WTC11 (cell line): Measurements from ENCODE around the gene EMC9. TPM values are rescaled to one million over a fixed set of nuclear protein-coding genes. Genes with fewer than 3 reads are reported as not detected.

Experiments
- ATAC-seq: fragments of 200-7000 bp; cut with Tn5 transposase; 2 replicates; pipeline ENCODE4 v1.10.0; 2021; ENCODE audit warnings: mild to moderate bottlenecking, moderate library complexity
- CTCF ChIA-PET: fragments of 300-600 bp; sonication (Branson Sonifier 250); formaldehyde crosslinking; loops from one replicate; lab custom pipeline; 2021; ENCODE audit warnings: antibody characterized with exemption; lab: Charles Lee
- POLR2A ChIA-PET: fragments of 350-600 bp; sonication (Branson Sonifier 250); formaldehyde crosslinking; loops from one replicate; lab custom pipeline; 2021; ENCODE audit warnings: antibody characterized with exemption; lab: Charles Lee
- DNase-seq: peaks from one replicate; pipeline ENCODE4 v3.0.0; 2021; ENCODE audit warnings: low spot score
- H3K27ac Mint-ChIP-seq: 2 replicates; pipeline ENCODE4 v1.8.0; 2021; ENCODE audit warnings: mixed read lengths
- H3K27me3 Mint-ChIP-seq: 2 replicates; pipeline ENCODE4 v1.8.0; 2021; ENCODE audit warnings: low read depth, mild to moderate bottlenecking, moderate library complexity, mixed read lengths
- H3K36me3 Mint-ChIP-seq: 2 replicates; pipeline ENCODE4 v1.8.0; 2021; ENCODE audit warnings: mixed read lengths
- H3K4me1 Mint-ChIP-seq: 2 replicates; pipeline ENCODE4 v1.8.0; 2022; ENCODE audit warnings: mixed read lengths
- H3K4me3 Mint-ChIP-seq: 2 replicates; pipeline ENCODE4 v1.8.0; 2021; ENCODE audit warnings: mild to moderate bottlenecking, moderate library complexity, mixed read lengths
- H3K9me3 Mint-ChIP-seq: 2 replicates; pipeline ENCODE4 v1.8.0; 2021; ENCODE audit warnings: mixed read lengths
- E2F4 ChIP-seq: sonication (generic); formaldehyde crosslinking; IDR thresholded peaks from 2 replicates; pipeline ENCODE4 v1.8.1; 2022; ENCODE audit warnings: low read depth, mild to moderate bottlenecking, moderate library complexity, missing genetic modification reagents, borderline replicate concordance
- ELF4 ChIP-seq: sonication (generic); formaldehyde crosslinking; IDR thresholded peaks from 2 replicates; pipeline ENCODE4 v1.8.1; 2022; ENCODE audit warnings: low read depth, mild to moderate bottlenecking, moderate library complexity, missing genetic modification reagents
- JUN ChIP-seq: sonication (generic); formaldehyde crosslinking; IDR thresholded peaks from 2 replicates; pipeline ENCODE4 v1.8.0; 2023; ENCODE audit warnings: mild to moderate bottlenecking, missing genetic modification reagents
- NFATC4 ChIP-seq: fragments of 250-450 bp; sonication (Bioruptor Pico); IDR thresholded peaks from 2 replicates; pipeline ENCODE4 v1.9.0; 2021; ENCODE audit warnings: mild to moderate bottlenecking
- PREB ChIP-seq: sonication (generic); formaldehyde crosslinking; IDR thresholded peaks from 2 replicates; pipeline ENCODE4 v1.8.1; 2022; ENCODE audit warnings: mild to moderate bottlenecking, missing genetic modification reagents, moderate library complexity, borderline replicate concordance
- ZBTB21 ChIP-seq: sonication (generic); formaldehyde crosslinking; IDR thresholded peaks from 2 replicates; pipeline ENCODE4 v1.8.1; 2023; ENCODE audit warnings: mild to moderate bottlenecking, missing genetic modification reagents, borderline replicate concordance
- ZNF317 ChIP-seq: sonication (generic); formaldehyde crosslinking; IDR thresholded peaks from 2 replicates; pipeline ENCODE4 v1.8.1; 2023; ENCODE audit warnings: low read depth, mild to moderate bottlenecking, moderate library complexity, missing genetic modification reagents, borderline replicate concordance
- total RNA-seq: library from RNA; stranded (reverse); gene quantifications from 3 replicates; pipeline ENCODE4 v1.2.3, GENCODE V29; 2021
- TF ChIP-seq, protein P1 (sequence below): fragments of 250-450 bp; sonication (Bioruptor Pico); IDR thresholded peaks from 2 replicates; pipeline ENCODE4 v1.9.0; 2021; ENCODE audit warnings: mild to moderate bottlenecking, borderline replicate concordance
- TF ChIP-seq, protein P2 (sequence below): sonication (generic); formaldehyde crosslinking; IDR thresholded peaks from 2 replicates; pipeline ENCODE4 v1.8.1; 2023; ENCODE audit warnings: mild to moderate bottlenecking, missing genetic modification reagents, borderline replicate concordance
- TF ChIP-seq, protein P3 (sequence below): sonication (generic); formaldehyde crosslinking; IDR thresholded peaks from 2 replicates; pipeline ENCODE4 v1.8.0; 2022; ENCODE audit warnings: missing genetic modification reagents

The EMC9 gene
- total RNA-seq, 1 experiment from 2014 or later, result 44.4 TPM

- ATAC-seq (no peak), DNase-seq (no peak)
- ChIA-PET POLR2A (interaction anchor here (0.6 to 3.3 kb wide), 8 partner anchors 9 to 96 kb away, joined by 3 to 24 read pairs (median 8); partner anchors contain the start of genes DCAF11, IRF9, MDP1 and NRL), CTCF (interaction anchor here (1.0 to 4.1 kb wide), 11 partner anchors 10 to 286 kb away, joined by 3 to 55 read pairs (median 7); partner anchors contain the start of genes DCAF11, DHRS1, IRF9 and MDP1)
- TF ChIP-seq PREB (CRISPR knock-in tag), result 0 out of 2 replicates have a peak, but pooled peaks have one; percentile 29
- TF ChIP-seq ZNF317 (CRISPR knock-in tag), result no peak
- H3K27ac Mint-ChIP-seq, result peak overlapping the region; percentile 65
- no peaks in the 10 kb centered on the region for H3K27me3 Mint-ChIP-seq
- H3K4me3 Mint-ChIP-seq, result peak overlapping the region; percentile 99
- H3K36me3 Mint-ChIP-seq, result peaks cover 35% of the 10 kb centered on the region
- H3K4me1 Mint-ChIP-seq, result peaks cover 24% of the 10 kb centered on the region
- no peaks in the 10 kb centered on the region for H3K9me3 Mint-ChIP-seq
Observed at GRCh38 chr14:24145690-24146452, 4.5 kb upstream of the EMC9 start.

DNA sequence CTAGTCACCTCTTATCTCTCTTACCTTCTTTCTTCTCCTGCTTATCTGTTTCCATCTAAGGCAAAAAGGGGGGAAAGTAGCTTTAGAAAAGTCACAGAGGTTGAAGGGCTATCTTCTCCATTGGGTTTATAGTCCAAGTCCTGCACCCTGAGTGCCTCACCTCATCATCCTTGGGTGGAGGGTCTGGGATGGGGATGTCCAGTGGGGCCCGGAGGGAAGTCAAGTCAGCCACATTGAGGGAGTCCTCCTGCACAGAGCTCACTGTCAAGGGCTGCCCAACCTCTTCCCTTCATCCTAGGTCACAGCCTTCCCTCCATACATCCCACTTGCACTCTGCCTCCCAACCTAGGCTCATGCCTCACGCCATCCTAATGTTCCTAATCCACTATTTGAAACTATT is 3.8 kb upstream of the EMC9 start:
- no peak for DNase-seq
- H3K4me1 Mint-ChIP-seq, result peaks cover 24% of the 10 kb centered on the region
- CTCF ChIA-PET, result interaction anchor here (1.4 to 4.1 kb wide), 3 partner anchors 16 to 126 kb away, joined by 4 to 55 read pairs (median 12); partner anchors contain the start of gene IRF9
- POLR2A ChIA-PET, result interaction anchor here (1.8 to 3.3 kb wide), 2 partner anchors 31 to 63 kb away, joined by 9 to 24 read pairs; partner anchors contain the start of genes DCAF11 and NRL
- H3K36me3 Mint-ChIP-seq, result peaks cover 29% of the 10 kb centered on the region
- peak overlapping the region; percentile 99 for H3K4me3 Mint-ChIP-seq
- H3K27ac Mint-ChIP-seq, result no peak overlapping the region
- no peaks in the 10 kb centered on the region for H3K9me3 Mint-ChIP-seq
- no peaks in the 10 kb centered on the region for H3K27me3 Mint-ChIP-seq
- no peak for TF ChIP-seq E2F4 (CRISPR knock-in tag)
- TF ChIP-seq, protein P1, sequence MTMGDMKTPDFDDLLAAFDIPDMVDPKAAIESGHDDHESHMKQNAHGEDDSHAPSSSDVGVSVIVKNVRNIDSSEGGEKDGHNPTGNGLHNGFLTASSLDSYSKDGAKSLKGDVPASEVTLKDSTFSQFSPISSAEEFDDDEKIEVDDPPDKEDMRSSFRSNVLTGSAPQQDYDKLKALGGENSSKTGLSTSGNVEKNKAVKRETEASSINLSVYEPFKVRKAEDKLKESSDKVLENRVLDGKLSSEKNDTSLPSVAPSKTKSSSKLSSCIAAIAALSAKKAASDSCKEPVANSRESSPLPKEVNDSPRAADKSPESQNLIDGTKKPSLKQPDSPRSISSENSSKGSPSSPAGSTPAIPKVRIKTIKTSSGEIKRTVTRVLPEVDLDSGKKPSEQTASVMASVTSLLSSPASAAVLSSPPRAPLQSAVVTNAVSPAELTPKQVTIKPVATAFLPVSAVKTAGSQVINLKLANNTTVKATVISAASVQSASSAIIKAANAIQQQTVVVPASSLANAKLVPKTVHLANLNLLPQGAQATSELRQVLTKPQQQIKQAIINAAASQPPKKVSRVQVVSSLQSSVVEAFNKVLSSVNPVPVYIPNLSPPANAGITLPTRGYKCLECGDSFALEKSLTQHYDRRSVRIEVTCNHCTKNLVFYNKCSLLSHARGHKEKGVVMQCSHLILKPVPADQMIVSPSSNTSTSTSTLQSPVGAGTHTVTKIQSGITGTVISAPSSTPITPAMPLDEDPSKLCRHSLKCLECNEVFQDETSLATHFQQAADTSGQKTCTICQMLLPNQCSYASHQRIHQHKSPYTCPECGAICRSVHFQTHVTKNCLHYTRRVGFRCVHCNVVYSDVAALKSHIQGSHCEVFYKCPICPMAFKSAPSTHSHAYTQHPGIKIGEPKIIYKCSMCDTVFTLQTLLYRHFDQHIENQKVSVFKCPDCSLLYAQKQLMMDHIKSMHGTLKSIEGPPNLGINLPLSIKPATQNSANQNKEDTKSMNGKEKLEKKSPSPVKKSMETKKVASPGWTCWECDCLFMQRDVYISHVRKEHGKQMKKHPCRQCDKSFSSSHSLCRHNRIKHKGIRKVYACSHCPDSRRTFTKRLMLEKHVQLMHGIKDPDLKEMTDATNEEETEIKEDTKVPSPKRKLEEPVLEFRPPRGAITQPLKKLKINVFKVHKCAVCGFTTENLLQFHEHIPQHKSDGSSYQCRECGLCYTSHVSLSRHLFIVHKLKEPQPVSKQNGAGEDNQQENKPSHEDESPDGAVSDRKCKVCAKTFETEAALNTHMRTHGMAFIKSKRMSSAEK, result no peak
- ATAC-seq, result no peak

DNA sequence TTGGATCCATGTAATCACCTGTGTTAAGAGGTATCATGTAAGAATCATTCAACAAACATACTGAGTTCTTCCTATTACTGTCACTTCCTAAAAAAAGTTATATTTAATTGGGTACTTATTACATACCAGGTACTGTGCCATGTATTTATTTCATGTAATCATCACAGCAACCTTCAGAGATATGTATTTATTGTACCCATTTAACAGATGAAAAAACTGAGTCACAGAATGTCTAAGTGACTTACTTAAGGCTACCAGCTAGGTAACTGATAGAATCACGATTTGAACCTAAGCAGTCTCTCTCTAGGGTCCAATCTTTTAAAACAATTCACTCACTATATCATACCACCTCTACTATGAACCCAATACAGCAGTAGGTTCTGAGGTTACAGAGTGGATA is 3.1 kb upstream of the EMC9 start:
- POLR2A ChIA-PET, result no interaction called here
- Mint-ChIP-seq H3K4me1 (peaks cover 28% of the 10 kb centered on the region), H3K27me3 (no peaks in the 10 kb centered on the region), H3K36me3 (peaks cover 26% of the 10 kb centered on the region), H3K4me3 (no peak overlapping the region), H3K9me3 (no peaks in the 10 kb centered on the region), H3K27ac (no peak overlapping the region)
- DNase-seq, result no peak
- no peak for ATAC-seq
- CTCF ChIA-PET, result interaction anchor here (1.5 kb wide), 1 partner anchor 17 kb away, joined by 3 read pairs; the partner anchor contains the start of gene IRF9
- TF ChIP-seq, protein P2, sequence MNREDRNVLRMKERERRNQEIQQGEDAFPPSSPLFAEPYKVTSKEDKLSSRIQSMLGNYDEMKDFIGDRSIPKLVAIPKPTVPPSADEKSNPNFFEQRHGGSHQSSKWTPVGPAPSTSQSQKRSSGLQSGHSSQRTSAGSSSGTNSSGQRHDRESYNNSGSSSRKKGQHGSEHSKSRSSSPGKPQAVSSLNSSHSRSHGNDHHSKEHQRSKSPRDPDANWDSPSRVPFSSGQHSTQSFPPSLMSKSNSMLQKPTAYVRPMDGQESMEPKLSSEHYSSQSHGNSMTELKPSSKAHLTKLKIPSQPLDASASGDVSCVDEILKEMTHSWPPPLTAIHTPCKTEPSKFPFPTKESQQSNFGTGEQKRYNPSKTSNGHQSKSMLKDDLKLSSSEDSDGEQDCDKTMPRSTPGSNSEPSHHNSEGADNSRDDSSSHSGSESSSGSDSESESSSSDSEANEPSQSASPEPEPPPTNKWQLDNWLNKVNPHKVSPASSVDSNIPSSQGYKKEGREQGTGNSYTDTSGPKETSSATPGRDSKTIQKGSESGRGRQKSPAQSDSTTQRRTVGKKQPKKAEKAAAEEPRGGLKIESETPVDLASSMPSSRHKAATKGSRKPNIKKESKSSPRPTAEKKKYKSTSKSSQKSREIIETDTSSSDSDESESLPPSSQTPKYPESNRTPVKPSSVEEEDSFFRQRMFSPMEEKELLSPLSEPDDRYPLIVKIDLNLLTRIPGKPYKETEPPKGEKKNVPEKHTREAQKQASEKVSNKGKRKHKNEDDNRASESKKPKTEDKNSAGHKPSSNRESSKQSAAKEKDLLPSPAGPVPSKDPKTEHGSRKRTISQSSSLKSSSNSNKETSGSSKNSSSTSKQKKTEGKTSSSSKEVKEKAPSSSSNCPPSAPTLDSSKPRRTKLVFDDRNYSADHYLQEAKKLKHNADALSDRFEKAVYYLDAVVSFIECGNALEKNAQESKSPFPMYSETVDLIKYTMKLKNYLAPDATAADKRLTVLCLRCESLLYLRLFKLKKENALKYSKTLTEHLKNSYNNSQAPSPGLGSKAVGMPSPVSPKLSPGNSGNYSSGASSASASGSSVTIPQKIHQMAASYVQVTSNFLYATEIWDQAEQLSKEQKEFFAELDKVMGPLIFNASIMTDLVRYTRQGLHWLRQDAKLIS, result no peak
- TF ChIP-seq ELF4 (CRISPR knock-in tag), result no peak
- TF ChIP-seq JUN, result no peak
- TF ChIP-seq, protein P3, sequence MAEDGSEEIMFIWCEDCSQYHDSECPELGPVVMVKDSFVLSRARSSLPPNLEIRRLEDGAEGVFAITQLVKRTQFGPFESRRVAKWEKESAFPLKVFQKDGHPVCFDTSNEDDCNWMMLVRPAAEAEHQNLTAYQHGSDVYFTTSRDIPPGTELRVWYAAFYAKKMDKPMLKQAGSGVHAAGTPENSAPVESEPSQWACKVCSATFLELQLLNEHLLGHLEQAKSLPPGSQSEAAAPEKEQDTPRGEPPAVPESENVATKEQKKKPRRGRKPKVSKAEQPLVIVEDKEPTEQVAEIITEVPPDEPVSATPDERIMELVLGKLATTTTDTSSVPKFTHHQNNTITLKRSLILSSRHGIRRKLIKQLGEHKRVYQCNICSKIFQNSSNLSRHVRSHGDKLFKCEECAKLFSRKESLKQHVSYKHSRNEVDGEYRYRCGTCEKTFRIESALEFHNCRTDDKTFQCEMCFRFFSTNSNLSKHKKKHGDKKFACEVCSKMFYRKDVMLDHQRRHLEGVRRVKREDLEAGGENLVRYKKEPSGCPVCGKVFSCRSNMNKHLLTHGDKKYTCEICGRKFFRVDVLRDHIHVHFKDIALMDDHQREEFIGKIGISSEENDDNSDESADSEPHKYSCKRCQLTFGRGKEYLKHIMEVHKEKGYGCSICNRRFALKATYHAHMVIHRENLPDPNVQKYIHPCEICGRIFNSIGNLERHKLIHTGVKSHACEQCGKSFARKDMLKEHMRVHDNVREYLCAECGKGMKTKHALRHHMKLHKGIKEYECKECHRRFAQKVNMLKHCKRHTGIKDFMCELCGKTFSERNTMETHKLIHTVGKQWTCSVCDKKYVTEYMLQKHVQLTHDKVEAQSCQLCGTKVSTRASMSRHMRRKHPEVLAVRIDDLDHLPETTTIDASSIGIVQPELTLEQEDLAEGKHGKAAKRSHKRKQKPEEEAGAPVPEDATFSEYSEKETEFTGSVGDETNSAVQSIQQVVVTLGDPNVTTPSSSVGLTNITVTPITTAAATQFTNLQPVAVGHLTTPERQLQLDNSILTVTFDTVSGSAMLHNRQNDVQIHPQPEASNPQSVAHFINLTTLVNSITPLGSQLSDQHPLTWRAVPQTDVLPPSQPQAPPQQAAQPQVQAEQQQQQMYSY, result no peak
- TF ChIP-seq ZBTB21, result no peak
- no peak for TF ChIP-seq NFATC4
